ENCODE measurements around the gene FIGNL2. TPM values are rescaled to one million over a fixed set of nuclear protein-coding genes. Genes with fewer than 3 reads are reported as not detected.

The FIGNL2 gene
- total and polyA plus RNA-seq, 2 of the 4 experiments (the other 2 are of a cell fraction): under 0.01 to 0.12 TPM

GRCh38 chr12:51874000-51874399 is 25.5 kb upstream of the FIGNL2 start:
- Histone ChIP-seq H3K4me2 (ENCODE audit: low read depth, low read length) (no peak overlapping the region), H3K9ac (ENCODE audit: low read depth, low read length) (no peak overlapping the region), H3K9me3 (ENCODE audit: control insufficient read depth, insufficient read depth, low read length) (no peaks in the 10 kb centered on the region), H3K36me3 (ENCODE audit: control insufficient read depth, insufficient read depth, low read length) (no peaks in the 10 kb centered on the region), H3K56ac (ENCODE audit: extremely low read depth, insufficient read depth, low read length) (no peak overlapping the region), H2AK9ac (replicated peaks; ENCODE audit: low read depth, low read length, poor library complexity) (no peak overlapping the region), H3K4me3 (ENCODE audit: insufficient read depth, low read depth, low read length) (no peak overlapping the region), H2BK15ac (ENCODE audit: low read depth, low read length) (no peak overlapping the region), H3K14ac (replicated peaks; ENCODE audit: low read depth, low read length) (no peak overlapping the region), H4K8ac (ENCODE audit: low read depth in 2 of 2, low read length in 2 of 2) (no peak overlapping the region), H3K4me1 (ENCODE audit: control insufficient read depth, insufficient read depth, low read length) (no peaks in the 10 kb centered on the region), H2AK5ac (ENCODE audit: low read depth, low read length) (no peak overlapping the region), H3K27ac (ENCODE audit: insufficient read depth, low read length) (no peak overlapping the region), H2BK120ac (ENCODE audit: low read depth, low read length) (no peak overlapping the region), H3K23ac (ENCODE audit: low read depth, low read length) (no peak overlapping the region), H3K79me1 (ENCODE audit: low read depth in 1 of 2, low read length in 2 of 2) (no peaks in the 10 kb centered on the region), H3K18ac (ENCODE audit: low read depth, low read length) (no peak overlapping the region), H4K91ac (ENCODE audit: insufficient read depth, low read depth, low read length) (no peak overlapping the region), H3K9me1 (ENCODE audit: insufficient read depth, low read length) (no peaks in the 10 kb centered on the region), H4K20me1 (ENCODE audit: insufficient read depth, low read length) (no peaks in the 10 kb centered on the region), H4K5ac (ENCODE audit: low read depth, low read length) (no peak overlapping the region), H2AFZ (replicated peaks; ENCODE audit: low read length, poor library complexity) (no peak overlapping the region), H3K4ac (ENCODE audit: low read depth, low read length) (no peak overlapping the region), H2BK20ac (ENCODE audit: low read depth, low read length) (no peak overlapping the region), H2BK5ac (ENCODE audit: low read depth, low read length, poor library complexity, severe bottlenecking) (no peak overlapping the region), H3K27me3 (ENCODE audit: control insufficient read depth, insufficient read depth, low read length) (peaks cover 27% of the 10 kb centered on the region)
- TF ChIP-seq MAZ (IDR thresholded peaks at IDR 0.05; ENCODE audit: borderline replicate concordance, low read depth, low read length): no peak
- TF ChIP-seq BHLHE40 (IDR thresholded peaks at IDR 0.05; ENCODE audit: low read depth, low read length): no peak
- WGBS, 2 experiments (ENCODE audit: extremely low coverage in 2 of 2, insufficient read length in 1 of 2): 46% methylated on average over 3 of the region's 8 CpGs; no CpG with 5 or more reads in 1 of the 2 experiments
- in situ Hi-C loops (cut with MboI; ENCODE audit: low sequenced_read_pairs): loop anchor here (5.0 kb wide), 1 partner anchor 452 kb away; the partner anchor contains the start of gene SLC4A8
- ATAC-seq (ENCODE audit: low read depth) (0 out of 2 replicates have a peak, but pooled peaks have one; percentile 13), DNase-seq (peak; percentile 49)
- POLR2A ChIA-PET (ENCODE audit: unreplicated experiment): interaction anchor here (0.5 kb wide), 1 partner anchor 212 kb away, joined by 3 read pairs; no protein-coding TSS in a partner anchor
- intact Hi-C loops (cut with micrococcal nuclease): no loop called here
- dilution Hi-C loops (cut with HindIII; ENCODE audit: low sequenced_read_pairs, unreplicated experiment): loop anchor here (25.0 kb wide), 1 partner anchor 88 kb away; the partner anchor contains the start of gene ACVR1B
- BruUV-seq (replicated peaks): no TSS peak
- CTCF ChIA-PET: interaction anchor here (1.6 to 2.6 kb wide), 3 partner anchors 10 to 454 kb away, joined by 7 to 12 read pairs (median 11); no protein-coding TSS in a partner anchor

Measured in IMR-90 (cell line).